Posterior vena cava (tissue), 2 donors: Measurements from ENCODE around the gene ERC1. TPM values are rescaled to one million over a fixed set of nuclear protein-coding genes. Genes with fewer than 3 reads are reported as not detected.

ENCODE experiments used
- DNase-seq: peaks from one replicate; pipeline ENCODE4 v3.0.0-alpha.2; 2020; ENCODE audit warnings: low spot score
- intact Hi-C, 2 donors: fragments of 100-400 bp; cut with DNase I; formaldehyde crosslinking; loops; one replicate each; pipeline versions ENCODE4 v1.14.1 to v1.14.2; 2022 to 2023
- total RNA-seq, 2 donors: library from RNA; stranded (reverse); fragmentation: NEBNext Ultra II Directional; extraction: Animal tissue kit (Norgen Biotek cat#: 25700); gene quantifications; one replicate each; pipeline ENCODE4 v1.2.1, GENCODE V29; 2021
- donor health status: DM: yes; HTN: yes; CAD: no.
- donor health status: DM: yes; HTN: yes; CAD: no.

The ERC1 gene
- total RNA-seq, 2 donors from 2014 or later: 84.0 to 92.2 TPM

GRCh38 chr12:1382826-1383225 is 391.8 kb downstream of the ERC1 start:
- DNase-seq: no peak
- intact Hi-C loops: no loop called here

DNA sequence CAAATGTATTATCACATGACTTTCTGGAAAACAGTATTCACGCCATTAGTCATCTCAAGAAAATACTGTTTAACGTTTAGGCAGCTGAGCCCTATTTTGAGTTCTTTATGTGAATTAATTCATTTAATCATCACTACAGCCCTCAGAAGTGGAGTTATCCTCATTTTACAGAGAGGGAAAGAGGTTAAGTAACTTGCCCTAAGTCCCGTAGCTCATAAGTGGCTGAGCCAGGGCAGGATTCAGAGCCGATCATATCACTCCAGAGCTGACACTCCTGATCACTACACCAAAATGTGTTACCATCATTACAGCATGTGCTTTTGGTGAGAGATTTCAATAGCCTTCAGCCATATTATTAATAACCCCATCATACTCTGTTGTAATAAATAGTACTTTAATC is 392.7 kb downstream of the ERC1 start:
- no peak for DNase-seq
- intact Hi-C loops: no loop called here

GRCh38 chr12:1384910-1385309 is 393.9 kb downstream of the ERC1 start:
- DNase-seq: no peak
- intact Hi-C loops: no loop called here

GRCh38 chr12:1391722-1392121 is 400.7 kb downstream of the ERC1 start:
- no peak for DNase-seq
- intact Hi-C loops: no loop called here

GRCh38 chr12:1395421-1395955 is 404.5 kb downstream of the ERC1 start:
- intact Hi-C loops: no loop called here
- DNase-seq: no peak

DNA sequence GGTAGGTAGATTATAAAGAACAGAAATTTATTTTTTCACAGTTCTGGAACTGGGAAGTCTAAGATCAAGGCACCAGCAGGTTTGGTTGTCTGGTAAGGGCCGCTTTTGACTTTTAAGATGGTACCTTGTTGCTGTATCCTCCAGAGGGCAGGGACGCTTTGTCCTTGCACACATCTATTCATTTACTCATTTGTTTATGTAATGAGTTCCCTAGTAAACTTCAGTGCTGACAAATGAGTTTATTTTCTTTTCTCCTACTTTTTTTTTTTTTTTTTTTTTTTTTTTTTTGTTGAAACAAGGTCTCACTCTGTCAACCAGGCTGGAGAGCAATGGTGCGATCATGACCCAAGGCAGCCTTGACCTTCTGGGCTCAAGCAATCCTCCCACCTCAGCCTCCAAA is 407.6 kb downstream of the ERC1 start:
- intact Hi-C loops: no loop called here
- no peak for DNase-seq

DNA sequence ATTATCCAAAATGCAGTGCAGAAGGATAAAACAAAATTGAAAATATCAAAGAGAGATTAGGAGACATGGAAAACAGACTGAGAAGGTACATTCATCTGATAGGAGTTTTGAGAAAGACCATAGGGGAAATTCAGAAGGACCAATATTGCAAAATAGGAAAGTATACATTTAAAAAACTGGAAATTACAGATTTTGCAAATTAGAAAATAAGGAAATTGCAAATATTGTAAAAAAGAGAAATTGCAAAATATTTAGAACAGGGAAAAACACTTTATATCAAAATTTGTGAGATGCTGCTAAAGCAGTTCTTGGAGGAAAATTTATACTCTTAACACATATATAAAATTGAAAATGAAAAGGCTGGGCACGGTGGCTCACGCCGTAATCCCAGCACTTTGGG is 410.9 kb downstream of the ERC1 start:
- no peak for DNase-seq
- intact Hi-C loops: loop anchor here in 1 of 2 donors (10.0 kb wide), 1 partner anchor 163 kb away; no protein-coding TSS in a partner anchor

DNA sequence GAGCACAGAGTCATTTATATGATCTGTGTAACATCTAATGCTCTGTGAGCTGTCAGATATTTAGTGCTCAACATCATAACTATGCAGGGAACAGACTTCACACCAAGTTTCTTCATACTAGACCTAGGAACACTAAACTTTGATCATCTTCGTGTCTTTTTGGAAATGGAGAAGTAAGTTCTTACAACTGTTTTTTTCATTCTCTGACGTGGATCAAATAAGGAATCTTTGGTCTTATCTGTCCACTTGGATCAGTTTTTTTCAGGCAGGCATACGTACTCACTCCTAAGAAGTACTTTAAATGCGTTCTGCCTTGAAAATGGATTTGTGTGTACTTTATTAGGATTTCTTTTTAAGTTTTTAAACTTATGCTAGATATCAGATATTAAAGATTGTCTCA is 412.4 kb downstream of the ERC1 start:
- DNase-seq: no peak
- intact Hi-C loops: loop anchor here in 1 of 2 donors (10.0 kb wide), 1 partner anchor 161 kb away; no protein-coding TSS in a partner anchor

DNA sequence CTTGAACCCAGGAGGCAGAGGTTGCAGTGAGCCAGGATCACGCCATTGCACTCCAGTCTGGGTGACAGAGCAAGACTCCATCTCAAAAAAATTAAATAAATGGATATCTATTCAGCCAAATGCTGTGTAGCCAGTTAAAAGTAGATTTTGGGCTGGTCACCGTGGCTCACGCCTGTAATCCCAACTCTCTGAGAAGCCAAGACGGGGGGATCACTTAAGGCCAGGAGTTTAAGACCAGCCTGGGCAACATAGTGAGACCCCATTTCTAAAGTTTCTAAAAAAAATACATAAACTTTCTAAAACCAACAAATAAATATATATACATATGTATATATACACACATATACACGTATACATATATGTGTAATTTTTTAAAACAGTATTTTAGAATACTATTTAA is 414.6 kb downstream of the ERC1 start:
- intact Hi-C loops: loop anchor here in 1 of 2 donors (10.0 kb wide), 1 partner anchor 159 kb away; no protein-coding TSS in a partner anchor
- DNase-seq: no peak

DNA sequence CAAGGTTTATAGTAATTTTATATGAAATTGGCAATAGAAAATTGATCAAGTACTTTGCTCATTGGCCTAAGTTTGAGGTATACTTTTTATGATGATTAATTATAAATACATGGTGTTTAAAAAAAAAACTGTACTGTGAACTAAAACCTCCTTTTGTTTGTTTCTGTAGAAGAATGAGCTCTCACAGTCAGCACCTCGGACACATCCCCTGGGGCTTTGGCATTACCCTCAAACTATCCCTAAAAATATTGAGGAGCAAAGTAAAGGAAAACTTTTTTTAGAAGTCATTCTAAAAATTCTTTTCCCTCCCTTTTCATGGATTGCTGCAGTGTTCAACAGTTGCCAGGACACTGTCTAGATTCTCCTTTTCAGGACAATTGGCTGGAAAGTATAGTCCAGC is 419.8 kb downstream of the ERC1 start:
- no peak for DNase-seq
- intact Hi-C loops: no loop called here

- DNase-seq: no peak
- intact Hi-C loops: no loop called here
These were observed 422.9 kb downstream of the ERC1 start for GRCh38 chr12:1413930-1414329.

DNA sequence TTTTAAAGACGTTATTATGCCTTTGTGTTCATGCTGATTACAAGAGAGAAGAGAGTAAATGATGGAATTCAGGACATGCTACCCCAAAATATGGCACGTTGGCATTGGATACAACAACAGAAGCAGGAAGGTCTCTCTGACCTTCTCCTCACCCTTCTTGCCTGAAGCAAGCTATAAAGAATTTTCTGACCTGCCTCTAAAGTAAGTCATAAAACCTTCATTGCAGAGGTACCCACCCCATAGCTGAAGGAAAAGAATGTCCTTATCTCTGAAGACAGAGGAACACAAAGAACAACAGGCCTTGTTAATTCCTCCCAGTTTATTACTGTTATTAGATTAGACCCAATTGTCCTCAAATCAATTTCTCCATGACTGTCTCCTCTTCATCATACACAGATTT is 427.1 kb downstream of the ERC1 start:
- intact Hi-C loops: no loop called here
- no peak for DNase-seq

DNA sequence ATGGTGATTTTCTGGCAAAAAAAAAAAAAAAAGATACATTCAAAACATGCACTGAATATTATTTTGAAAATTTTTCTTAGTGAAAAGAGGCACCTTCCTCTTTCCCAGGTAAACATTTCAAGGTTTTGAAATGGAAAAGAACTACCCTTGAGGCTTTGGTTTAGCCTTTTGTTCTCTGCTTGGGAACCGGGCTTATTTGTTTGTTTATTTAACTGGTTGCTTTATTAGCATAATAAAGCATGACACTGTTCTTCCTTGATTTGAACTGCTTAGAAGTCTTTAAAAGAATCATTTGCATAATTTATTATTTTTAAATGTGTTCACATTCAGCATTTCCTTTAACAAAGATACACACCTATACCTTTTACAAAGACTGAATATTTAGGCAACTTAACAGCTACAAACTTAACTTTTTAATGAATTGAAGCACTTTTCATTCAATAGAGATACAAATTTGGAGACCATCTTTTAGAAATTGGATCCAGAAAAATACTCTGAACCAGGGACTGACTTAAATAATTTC is 428.9 kb downstream of the ERC1 start:
- no peak for DNase-seq
- intact Hi-C loops: no loop called here

DNA sequence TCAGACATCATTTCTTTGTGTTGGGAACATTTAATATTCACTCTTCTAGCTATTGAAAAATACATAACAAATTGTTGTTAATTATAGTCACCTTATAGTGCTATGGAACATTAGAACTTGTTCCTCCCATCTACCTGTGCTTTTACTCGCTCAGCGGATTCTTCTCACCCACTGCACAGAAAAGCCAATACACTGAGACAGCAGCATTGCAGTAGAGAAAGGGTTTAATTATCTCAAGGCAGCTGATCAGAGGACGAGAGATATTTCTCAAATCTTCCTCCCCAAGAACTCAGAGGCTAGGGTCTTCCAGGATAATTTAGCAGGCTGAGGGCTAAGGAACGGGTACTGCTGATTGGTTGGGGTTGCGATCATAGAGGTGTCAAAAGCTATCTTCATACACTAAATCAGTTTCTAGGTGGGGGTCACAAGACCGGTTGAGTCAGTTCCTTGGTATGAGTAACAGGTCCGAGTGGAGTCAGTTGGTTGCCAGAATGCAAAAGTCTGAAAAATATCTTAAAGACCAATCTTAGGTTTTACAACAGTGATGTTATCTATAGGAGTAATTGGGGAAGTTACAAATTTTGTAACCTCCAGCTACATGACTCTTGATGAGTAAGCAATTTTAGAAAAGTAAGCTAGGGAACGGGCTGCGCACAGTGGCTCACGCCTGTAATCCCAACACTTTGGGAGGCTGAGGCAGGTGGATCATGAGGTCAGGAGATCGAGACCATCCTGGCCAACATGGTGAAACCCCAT is 430.2 kb downstream of the ERC1 start:
- DNase-seq: no peak
- intact Hi-C loops: no loop called here

DNA sequence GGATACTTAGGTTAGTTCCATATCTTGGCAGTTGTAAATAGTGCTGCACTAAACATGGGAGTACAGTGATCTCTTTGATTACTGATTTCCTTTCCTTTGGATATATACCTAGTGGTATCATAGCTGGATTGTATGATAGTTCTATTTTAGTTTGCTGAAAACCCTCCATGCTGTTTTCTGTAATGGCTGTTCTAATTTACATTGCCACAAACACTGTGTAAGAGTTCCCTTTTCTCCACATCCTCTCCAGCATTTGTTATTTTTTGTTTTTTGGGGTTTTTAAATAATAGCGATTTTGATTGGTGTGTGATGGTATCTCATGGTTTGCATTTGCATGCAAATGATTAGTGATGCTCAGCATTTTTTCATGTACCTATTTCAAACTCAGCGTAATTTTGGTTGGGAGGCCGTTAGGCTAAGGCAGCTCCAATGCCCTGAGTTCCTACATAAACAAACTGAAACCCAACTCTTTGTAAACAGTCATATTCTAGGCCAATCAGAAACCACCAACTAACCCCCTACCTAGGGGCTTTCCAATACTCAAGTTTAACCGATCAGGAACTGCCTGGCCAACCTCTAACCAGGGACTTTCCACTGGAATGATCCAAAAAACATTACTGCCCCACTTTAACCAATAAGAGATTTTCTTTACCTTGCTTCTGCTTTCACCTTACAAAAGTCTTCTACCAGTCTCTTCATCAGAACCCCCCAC is 431.7 kb downstream of the ERC1 start:
- intact Hi-C loops: no loop called here

GRCh38 chr12:1424674-1425395 is 433.8 kb downstream of the ERC1 start:
- intact Hi-C loops: no loop called here
- no peak for DNase-seq

More for the DNA sequence above, 431.7 kb downstream of the ERC1 start:
- DNase-seq: no peak

DNA sequence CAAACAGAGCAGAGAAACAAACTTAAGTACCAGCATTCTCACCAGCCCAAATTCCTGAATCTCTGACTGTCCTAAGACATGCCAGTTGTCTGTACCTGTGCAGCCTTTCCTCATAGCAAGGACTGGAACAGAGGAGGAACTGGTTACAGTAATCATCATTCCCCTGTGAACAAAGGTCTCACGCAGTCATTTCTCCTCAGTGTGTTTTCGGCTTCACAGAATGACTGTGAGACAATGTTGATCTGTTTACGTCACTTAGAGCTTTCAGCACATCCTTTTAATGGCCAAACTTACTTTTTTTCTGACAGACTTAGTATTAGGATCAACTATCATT is 434.3 kb downstream of the ERC1 start:
- intact Hi-C loops: no loop called here
- DNase-seq: no peak

DNA sequence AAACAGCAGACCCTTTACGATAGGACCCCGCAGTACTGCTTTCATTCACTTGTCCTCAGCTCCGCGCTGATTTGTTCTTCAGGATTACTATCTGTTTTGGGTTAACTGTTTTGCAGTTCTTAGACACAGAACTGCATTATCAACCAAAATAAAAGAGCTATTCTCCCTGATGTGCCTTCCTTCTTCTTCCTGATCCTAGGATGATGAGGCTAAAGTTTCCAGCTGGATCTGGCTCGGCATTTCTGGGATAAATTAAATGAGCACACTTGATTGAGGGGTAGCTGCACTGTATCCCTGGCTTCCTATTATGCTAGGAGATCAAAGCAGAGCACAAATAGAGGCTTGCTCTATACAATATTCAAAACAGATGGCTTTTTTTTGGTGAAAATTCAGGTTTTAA is 437.6 kb downstream of the ERC1 start:
- no peak for DNase-seq
- intact Hi-C loops: no loop called here

DNA sequence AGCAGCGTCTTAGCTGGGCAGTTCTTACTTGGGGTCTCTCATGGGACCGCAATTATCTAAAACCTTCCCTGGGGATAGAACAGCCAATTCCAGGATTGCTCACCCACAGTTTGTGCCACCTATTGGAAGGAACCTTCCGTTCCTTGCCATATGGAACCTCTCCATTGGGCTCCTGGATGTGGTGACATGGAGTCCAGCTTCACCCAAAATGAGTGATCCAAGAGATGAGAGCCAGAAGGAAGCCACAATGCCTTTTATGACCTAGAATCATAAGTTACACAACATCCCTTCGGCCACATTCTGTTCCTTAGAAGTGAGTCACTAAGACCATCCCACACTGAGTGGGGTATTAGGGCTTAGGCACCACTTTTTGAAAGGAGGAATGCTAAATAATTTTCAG is 439.0 kb downstream of the ERC1 start:
- intact Hi-C loops: no loop called here
- no peak for DNase-seq
